ENCODE measurements around the gene MMS19. TPM values are rescaled to one million over a fixed set of nuclear protein-coding genes. Genes with fewer than 3 reads are reported as not detected.

The MMS19 gene
- total RNA-seq = 103 and 108 TPM in 2 replicates

- DNase-seq (ENCODE audit: low read depth) = peak; percentile 63
- peak within 1 kb of the TSS; percentile 96 for H3K4me3 ChIP-seq (ENCODE audit: low read depth, low read length)
- TF ChIP-seq CTCF (conservative IDR thresholded peaks at IDR 0.05; ENCODE audit: low read depth, low read length) = no peak
These were observed at the start of gene MMS19 for GRCh38 chr10:97498076-97498840. TSS of gene MMS19 (minus strand) at chr10:97498422. CDS start at chr10:97498384, 38 bp downstream.

- no peak overlapping the region for H3K4me3 ChIP-seq (ENCODE audit: low read depth, low read length)
- no peak for DNase-seq (ENCODE audit: low read depth)
- TF ChIP-seq CTCF (conservative IDR thresholded peaks at IDR 0.05; ENCODE audit: low read depth, low read length) = no peak
These were observed 49.7 kb upstream of the MMS19 start for GRCh38 chr10:97547962-97548361.

- TF ChIP-seq CTCF (conservative IDR thresholded peaks at IDR 0.05; ENCODE audit: low read depth, low read length) = no peak
- H3K4me3 ChIP-seq (ENCODE audit: low read depth, low read length) = no peak overlapping the region
- no peak for DNase-seq (ENCODE audit: low read depth)
These were observed 49.0 kb upstream of the MMS19 start for GRCh38 chr10:97547271-97547600.

- no peak for TF ChIP-seq CTCF (conservative IDR thresholded peaks at IDR 0.05; ENCODE audit: low read depth, low read length)
- no peak overlapping the region for H3K4me3 ChIP-seq (ENCODE audit: low read depth, low read length)
These were observed 48.4 kb upstream of the MMS19 start for GRCh38 chr10:97546456-97547270.

GRCh38 chr10:97543025-97543546, 44.9 kb upstream of the MMS19 start:
- DNase-seq (ENCODE audit: low read depth) = no peak
- no peak overlapping the region for H3K4me3 ChIP-seq (ENCODE audit: low read depth, low read length)

More at GRCh38 chr10:97546456-97547270, 48.4 kb upstream of the MMS19 start:
- DNase-seq (ENCODE audit: low read depth) = no peak

More at GRCh38 chr10:97543025-97543546, 44.9 kb upstream of the MMS19 start:
- no peak for TF ChIP-seq CTCF (conservative IDR thresholded peaks at IDR 0.05; ENCODE audit: low read depth, low read length)
